ENCODE measurements around the gene PANK2. TPM values are rescaled to one million over a fixed set of nuclear protein-coding genes. Genes with fewer than 3 reads are reported as not detected.
A peak's percentile ranks its signal among the peaks of the same experiment; 100 is the strongest.

Gene PANK2
- total RNA-seq, 2 donors from 2014 or later = 58.3 to 113 TPM

- Histone ChIP-seq H3K4me1 (ENCODE audit: control insufficient read depth in 1 of 2, low read depth in 2 of 2) (peaks cover 5 to 17% of the 10 kb centered on the region in 2 donors), H3K27me3 (replicated peaks; ENCODE audit: insufficient read depth) (no peaks in the 10 kb centered on the region), H3K36me3 (no peaks in the 10 kb centered on the region), H3K9me3 (no peaks in the 10 kb centered on the region), H3K4me3 (peak within 1 kb of the TSS; percentile 91), H3K27ac (peak within 1 kb of the TSS; percentile 90 to 96)
- no peak for TF ChIP-seq CTCF (IDR thresholded peaks at IDR 0.05)
- DNase-seq (ENCODE audit: low spot score) (peak; percentile 36), ATAC-seq (ENCODE audit: insufficient number of reproducible peaks, low FRiP score, low read depth) (peak; percentile 77)
These were observed 42.3 kb upstream of the PANK2 start, which contains the start of gene MAVS for GRCh38 chr20:3846740-3847428. MAVS (plus strand) TSS chr20:3846834; CDS start chr20:3854625, 7,791 bp downstream.

GRCh38 chr20:3847429-3847940 is 41.7 kb upstream of the PANK2 start:
- DNase-seq (ENCODE audit: low spot score) (no peak), ATAC-seq (ENCODE audit: insufficient number of reproducible peaks, low FRiP score, low read depth) (no peak)
- Histone ChIP-seq H3K4me1 (ENCODE audit: control insufficient read depth in 1 of 2, low read depth in 2 of 2) (peaks cover 5 to 17% of the 10 kb centered on the region in 2 donors), H3K4me3 (peak overlapping the region; percentile 91), H3K36me3 (no peaks in the 10 kb centered on the region), H3K9me3 (no peaks in the 10 kb centered on the region), H3K27ac (peak overlapping the region; percentile 90 to 96), H3K27me3 (replicated peaks; ENCODE audit: insufficient read depth) (no peaks in the 10 kb centered on the region)
- no peak for TF ChIP-seq CTCF (IDR thresholded peaks at IDR 0.05)

- Histone ChIP-seq H3K4me1 (ENCODE audit: control insufficient read depth in 1 of 2, low read depth in 2 of 2) (peaks cover 5 to 17% of the 10 kb centered on the region in 2 donors), H3K27me3 (replicated peaks; ENCODE audit: insufficient read depth) (no peaks in the 10 kb centered on the region), H3K27ac (no peak overlapping the region), H3K36me3 (no peaks in the 10 kb centered on the region), H3K9me3 (no peaks in the 10 kb centered on the region), H3K4me3 (no peak overlapping the region)
- ATAC-seq (ENCODE audit: insufficient number of reproducible peaks, low FRiP score, low read depth) (no peak), DNase-seq (ENCODE audit: low spot score) (no peak)
- TF ChIP-seq CTCF (IDR thresholded peaks at IDR 0.05) = no peak
These were observed 40.6 kb upstream of the PANK2 start for GRCh38 chr20:3848565-3848964.

- Histone ChIP-seq H3K27me3 (replicated peaks; ENCODE audit: insufficient read depth) (no peaks in the 10 kb centered on the region), H3K4me3 (no peak overlapping the region), H3K27ac (no peak overlapping the region), H3K4me1 (ENCODE audit: control insufficient read depth in 1 of 2, low read depth in 2 of 2) (no peaks in the 10 kb centered on the region), H3K36me3 (peaks cover 40% of the 10 kb centered on the region), H3K9me3 (no peaks in the 10 kb centered on the region)
- DNase-seq (ENCODE audit: low spot score) (no peak), ATAC-seq (ENCODE audit: insufficient number of reproducible peaks, low FRiP score, low read depth) (no peak)
- no peak for TF ChIP-seq CTCF (IDR thresholded peaks at IDR 0.05)
These were observed 34.7 kb upstream of the PANK2 start for GRCh38 chr20:3854462-3854871.

- H3K27me3 ChIP-seq (replicated peaks; ENCODE audit: insufficient read depth) = no peaks in the 10 kb centered on the region
- TF ChIP-seq CTCF (IDR thresholded peaks at IDR 0.05) = no peak
- no peak for ATAC-seq (ENCODE audit: insufficient number of reproducible peaks, low FRiP score, low read depth)
- DNase-seq (ENCODE audit: low spot score) = no peak
- H3K36me3 ChIP-seq = peaks cover 69% of the 10 kb centered on the region
- no peaks in the 10 kb centered on the region for H3K9me3 ChIP-seq
- no peaks in the 10 kb centered on the region for H3K4me1 ChIP-seq (ENCODE audit: control insufficient read depth in 1 of 2, low read depth in 2 of 2)
- no peak overlapping the region for H3K27ac ChIP-seq
- no peak overlapping the region for H3K4me3 ChIP-seq
These were observed 31.8 kb upstream of the PANK2 start for GRCh38 chr20:3857405-3857804.
